ENCODE data around the gene CDC25B.
A peak's percentile ranks its signal among the peaks of the same experiment; 100 is the strongest.

CDC25B gene

GRCh38 chr20:3765171-3765882 is 30.8 kb upstream of the CDC25B start:
- FAIRE-seq: no peak

- FAIRE-seq: no peak
These were observed 29.5 kb upstream of the CDC25B start for GRCh38 chr20:3766422-3767109.

DNA sequence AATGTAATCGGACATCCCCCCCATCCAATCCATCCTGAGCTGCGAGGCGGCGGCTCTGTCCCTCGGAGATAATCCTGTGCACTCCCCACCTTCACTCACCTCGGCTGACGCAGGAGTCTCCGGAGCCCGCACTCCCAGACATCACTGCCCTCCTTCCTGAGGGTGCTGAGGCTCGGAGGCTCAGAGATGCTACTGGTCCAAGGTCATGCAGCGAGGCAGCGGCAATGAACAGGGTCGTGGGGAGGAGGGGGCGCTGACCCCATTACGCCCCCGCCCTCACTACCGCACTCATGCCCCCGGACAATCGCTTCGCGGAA is 29.0 kb upstream of the CDC25B start:
- no peak for FAIRE-seq

DNA sequence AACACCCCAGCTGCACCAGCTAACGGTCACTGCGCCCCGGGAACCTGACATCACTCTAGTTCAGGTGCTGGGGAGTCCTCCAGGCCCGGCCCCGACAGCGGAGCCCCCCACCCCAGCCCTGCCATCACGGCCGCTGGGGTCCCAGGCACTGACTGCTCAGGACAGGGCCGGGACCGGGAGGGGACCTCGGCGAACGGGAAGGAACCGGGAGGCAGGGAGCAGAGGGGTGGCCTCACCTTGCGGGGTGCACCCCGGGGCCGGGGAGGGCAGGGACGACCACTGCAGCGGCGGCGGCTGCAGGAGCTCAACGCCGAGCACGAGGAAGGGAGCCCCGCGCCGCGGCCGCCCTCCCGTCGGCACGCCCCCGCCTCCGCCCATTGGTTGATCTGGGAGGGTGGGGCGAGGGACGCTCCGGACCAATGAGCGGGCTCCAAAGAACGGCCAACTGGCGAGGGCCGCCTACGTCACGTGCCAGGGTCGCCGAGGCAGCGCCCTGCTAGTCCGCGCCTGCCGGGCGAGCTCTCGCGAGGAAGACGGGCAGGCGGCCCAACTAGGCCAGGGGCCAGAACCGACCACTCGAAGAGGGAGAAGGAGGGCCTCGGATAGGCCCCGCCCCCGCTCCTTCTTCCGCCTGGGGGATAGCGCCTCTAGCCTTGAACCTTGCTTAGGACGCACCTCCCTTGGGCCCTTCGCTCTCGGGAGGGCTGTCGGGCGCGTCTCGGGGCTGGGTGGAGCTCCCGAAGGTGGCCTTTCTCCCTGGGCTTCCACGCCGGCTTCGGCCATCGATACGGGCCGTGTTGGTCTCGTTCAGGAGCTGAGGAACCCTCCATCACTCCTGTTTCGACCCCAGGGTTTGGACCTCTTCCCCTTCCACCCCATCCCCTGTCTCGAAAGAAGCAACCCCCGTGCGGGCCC is 28.4 kb upstream of the CDC25B start, which contains the start of gene ADISSP:
Gene ADISSP, minus strand, starts transcription at position 327 of the 915 bp plus-strand sequence. CDS start 7,653 bp downstream, outside the sequence.
- peak; percentile 97 for FAIRE-seq

GRCh38 chr20:3768342-3769130 is 27.6 kb upstream of the CDC25B start:
- FAIRE-seq: no peak

GRCh38 chr20:3771552-3772058 is 24.5 kb upstream of the CDC25B start:
- no peak for FAIRE-seq

GRCh38 chr20:3775457-3776108 is 20.5 kb upstream of the CDC25B start:
- FAIRE-seq: no peak

GRCh38 chr20:3777381-3777715 is 18.8 kb upstream of the CDC25B start:
- no peak for FAIRE-seq

- no peak for FAIRE-seq
These were observed 18.1 kb upstream of the CDC25B start for GRCh38 chr20:3777716-3778629.

DNA sequence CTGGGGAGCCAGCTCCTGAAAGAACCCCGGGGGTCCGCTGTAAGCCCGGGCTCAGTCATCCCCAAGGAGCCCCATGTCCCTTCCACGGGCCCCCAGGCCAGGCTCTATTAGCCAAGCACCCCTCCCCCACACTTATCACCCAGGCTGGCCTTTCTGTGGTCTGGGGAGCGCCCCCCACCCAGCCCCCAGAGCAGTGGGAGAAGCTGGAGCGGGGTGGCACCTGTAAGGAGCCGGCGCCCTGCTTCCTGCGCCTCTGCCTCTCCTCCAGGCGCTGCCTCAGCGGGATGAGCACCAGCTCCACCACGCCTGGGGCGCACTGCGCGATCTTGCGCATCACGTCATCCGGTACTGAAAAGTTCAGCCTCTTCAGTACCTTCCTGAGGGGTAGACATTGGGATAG is 17.1 kb upstream of the CDC25B start:
- no peak for FAIRE-seq

DNA sequence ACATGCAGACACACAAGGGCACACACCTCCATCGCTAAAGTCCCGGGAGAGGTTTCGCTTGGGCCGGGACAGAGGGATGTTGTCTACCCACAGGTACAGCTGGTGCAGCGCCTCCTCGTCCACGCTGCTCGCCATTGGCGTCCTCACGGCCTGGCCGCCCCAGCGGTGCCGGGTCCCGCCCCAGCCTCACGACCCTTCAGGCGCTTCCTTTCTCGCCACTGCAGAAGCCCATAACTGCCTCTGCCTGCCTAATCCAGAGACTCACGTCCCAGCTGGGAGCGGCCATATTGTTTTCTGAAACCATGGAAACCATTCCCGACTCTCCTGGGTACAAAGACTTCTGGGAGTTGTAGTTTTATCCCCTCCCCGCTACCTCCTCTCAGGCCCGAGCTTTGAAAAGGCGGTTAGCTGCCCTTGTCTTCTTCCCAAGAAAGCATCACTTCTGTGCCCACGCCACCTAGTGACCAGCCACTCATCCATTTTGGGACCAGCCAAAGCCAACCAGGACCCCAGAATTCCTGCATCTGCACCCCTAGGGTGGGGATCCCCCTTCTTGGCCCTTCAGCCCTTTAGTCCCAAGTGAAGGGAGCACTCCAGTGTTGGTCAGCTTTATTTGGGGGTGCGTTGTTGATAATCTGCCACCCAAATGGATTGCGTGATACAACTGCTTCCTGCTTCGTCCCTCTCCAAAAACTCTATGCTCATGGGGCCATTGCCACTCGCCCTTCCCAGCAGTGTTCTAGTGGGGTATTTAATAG is 14.8 kb upstream of the CDC25B start, which contains the start of gene SPEF1:
Gene SPEF1, minus strand, starts transcription at position 296 of the 758 bp plus-strand sequence. Its CDS starts 161 bp downstream, at position 135.
- FAIRE-seq: peak; percentile 98

GRCh38 chr20:3782597-3782996 is 13.5 kb upstream of the CDC25B start:
- no peak for FAIRE-seq

- no peak for FAIRE-seq
These were observed 13.0 kb upstream of the CDC25B start for GRCh38 chr20:3783068-3783489.

- FAIRE-seq: no peak
These were observed 12.5 kb upstream of the CDC25B start for GRCh38 chr20:3783511-3784195.

DNA sequence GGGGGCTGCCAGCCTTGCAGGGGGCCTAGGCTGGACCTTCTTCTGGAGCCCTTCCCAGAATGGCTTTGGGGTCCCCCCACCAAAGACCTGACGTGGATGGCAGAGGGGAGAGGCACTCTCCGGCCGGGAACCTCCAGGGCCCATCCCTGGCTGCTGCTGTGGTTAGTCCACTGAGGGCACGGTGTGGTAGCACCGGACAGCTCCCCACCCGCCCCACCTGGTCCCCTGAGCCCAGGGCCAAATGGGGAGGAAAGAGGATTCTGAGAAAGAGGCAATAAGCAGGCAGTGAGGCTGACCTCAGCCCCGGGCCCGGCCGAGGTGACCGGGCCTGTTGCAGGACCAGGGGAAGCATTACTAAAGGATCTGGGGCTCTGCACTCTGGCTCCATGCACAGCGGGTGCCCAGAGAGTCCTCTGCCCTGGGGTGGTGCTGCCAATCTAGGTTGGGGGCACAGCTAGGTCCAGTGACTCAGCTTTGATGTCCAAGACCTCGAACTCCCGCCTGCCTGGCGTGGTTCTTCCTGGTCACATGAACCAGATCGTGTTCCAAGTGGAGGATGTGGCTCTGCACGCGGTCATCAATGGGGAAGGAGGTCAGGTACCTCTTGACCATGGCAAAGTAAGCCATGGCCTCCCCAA is 11.8 kb upstream of the CDC25B start:
- no peak for FAIRE-seq

- FAIRE-seq: no peak
These were observed 11.3 kb upstream of the CDC25B start for GRCh38 chr20:3784863-3785239.

DNA sequence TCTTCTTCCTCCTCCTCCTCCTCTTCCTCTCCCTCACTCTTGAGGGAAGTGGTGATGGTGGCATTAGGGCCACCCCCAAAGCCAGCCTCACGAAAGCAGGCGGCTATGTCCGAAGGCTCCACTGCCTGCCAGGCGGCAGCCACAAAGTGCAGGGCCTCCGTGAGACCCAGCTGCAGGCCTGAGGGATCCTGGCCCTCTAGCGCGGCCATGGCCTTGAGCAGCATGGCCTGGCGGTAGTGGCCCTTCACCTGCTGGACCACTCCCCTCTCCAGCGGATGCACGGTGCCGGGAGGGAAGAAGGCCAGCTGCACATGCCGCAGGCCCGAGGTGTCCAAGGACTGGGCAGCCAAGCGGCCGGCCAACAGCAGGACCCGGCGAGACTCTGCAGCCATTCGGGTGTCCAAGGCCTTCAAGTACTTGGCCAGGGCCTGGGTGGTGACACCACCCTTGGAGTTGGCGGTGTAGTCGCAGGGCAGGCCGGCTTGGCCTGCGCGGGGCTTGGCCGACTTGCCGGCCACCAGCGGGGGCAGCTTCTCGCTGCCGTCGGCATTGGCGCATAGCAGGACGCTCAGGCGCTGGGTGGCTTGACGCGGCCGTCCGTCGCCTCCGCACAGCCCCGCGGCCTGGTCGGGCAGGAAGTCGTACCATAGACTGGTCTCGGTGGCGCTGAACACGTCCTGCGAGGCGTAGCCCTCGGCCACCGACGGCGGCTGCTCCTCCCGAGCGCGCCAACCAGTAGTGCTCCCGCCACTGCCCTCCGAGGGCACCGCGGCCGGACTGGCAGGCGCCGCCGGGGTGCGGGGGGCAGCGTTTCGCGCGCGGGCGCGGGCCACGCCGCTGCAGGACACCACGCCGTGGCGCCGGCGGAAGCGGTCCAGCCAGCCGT is 10.6 kb upstream of the CDC25B start:
- no peak for FAIRE-seq

GRCh38 chr20:3786126-3786484 is 10.0 kb upstream of the CDC25B start:
- no peak for FAIRE-seq
